ENCODE measurements around the gene COPZ2. TPM values are rescaled to one million over a fixed set of nuclear protein-coding genes. Genes with fewer than 3 reads are reported as not detected.

COPZ2 gene
- total and polyA plus RNA-seq, 9 of the 15 experiments (the other 6 are each of a cell fraction or from before 2014, with no cell fraction given): 0.22 to 0.49 TPM; not detected in 7

DNA sequence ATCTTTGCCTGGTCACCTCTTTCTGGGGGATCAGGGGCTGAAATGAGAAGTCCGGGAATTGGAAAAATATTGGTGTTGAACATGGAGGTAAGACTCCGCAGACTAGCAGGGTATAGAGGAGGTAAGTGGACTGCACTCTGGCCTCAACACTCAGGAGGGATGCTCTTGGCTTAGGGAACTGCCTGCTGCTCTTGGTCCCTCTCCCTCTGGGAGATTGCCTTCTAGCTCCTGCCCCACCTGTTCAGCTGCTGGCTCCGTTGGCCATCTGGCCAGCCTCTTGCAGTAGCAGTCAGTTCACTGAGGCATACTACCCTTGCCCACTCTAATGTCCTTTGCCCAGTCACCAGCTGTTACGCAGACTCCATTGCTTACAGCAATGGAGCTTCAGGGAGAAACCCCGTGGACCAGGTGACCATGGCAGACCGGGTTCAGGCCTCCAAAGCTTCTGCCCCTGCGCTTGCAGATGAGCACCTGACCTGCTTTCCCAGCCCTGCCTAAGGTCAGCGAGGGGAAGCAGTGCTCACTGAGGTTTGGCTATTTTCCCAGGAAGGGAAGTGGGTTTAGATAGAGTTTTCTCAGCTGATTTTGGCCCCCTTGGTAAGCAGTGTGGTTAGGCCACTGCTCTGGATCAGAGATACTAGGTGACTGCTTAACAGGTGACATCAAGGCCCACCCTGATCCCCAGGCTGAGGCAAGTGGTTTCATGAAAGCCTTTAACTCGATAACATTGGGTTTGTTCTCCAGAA is 54.8 kb downstream of the COPZ2 start (continued):
- TF ChIP-seq, protein P1, sequence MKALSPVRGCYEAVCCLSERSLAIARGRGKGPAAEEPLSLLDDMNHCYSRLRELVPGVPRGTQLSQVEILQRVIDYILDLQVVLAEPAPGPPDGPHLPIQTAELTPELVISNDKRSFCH (CRISPR knock-in tag; IDR thresholded peaks at IDR 0.05): no peak
- TF ChIP-seq, protein P1 (tag; IDR thresholded peaks at IDR 0.05): peak; percentile 15; the same call in 1 of the 2 replicates
- TF ChIP-seq, protein P2, sequence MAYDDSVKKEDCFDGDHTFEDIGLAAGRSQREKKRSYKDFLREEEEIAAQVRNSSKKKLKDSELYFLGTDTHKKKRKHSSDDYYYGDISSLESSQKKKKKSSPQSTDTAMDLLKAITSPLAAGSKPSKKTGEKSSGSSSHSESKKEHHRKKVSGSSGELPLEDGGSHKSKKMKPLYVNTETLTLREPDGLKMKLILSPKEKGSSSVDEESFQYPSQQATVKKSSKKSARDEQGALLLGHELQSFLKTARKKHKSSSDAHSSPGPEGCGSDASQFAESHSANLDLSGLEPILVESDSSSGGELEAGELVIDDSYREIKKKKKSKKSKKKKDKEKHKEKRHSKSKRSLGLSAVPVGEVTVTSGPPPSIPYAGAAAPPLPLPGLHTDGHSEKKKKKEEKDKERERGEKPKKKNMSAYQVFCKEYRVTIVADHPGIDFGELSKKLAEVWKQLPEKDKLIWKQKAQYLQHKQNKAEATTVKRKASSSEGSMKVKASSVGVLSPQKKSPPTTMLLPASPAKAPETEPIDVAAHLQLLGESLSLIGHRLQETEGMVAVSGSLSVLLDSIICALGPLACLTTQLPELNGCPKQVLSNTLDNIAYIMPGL (CRISPR knock-in tag; IDR thresholded peaks at IDR 0.05): no peak
- TF ChIP-seq SIN3B (IDR thresholded peaks at IDR 0.05; ENCODE audit: low read depth): no peak
- no peak for TF ChIP-seq ZNF197 (CRISPR knock-in tag; IDR thresholded peaks at IDR 0.05; ENCODE audit: low read depth)
- TF ChIP-seq SPI1 (IDR thresholded peaks at IDR 0.05; ENCODE audit: borderline replicate concordance, low read depth, low read length): peak; percentile 63; the same call in 1 of the 2 replicates
- TF ChIP-seq, protein P3, sequence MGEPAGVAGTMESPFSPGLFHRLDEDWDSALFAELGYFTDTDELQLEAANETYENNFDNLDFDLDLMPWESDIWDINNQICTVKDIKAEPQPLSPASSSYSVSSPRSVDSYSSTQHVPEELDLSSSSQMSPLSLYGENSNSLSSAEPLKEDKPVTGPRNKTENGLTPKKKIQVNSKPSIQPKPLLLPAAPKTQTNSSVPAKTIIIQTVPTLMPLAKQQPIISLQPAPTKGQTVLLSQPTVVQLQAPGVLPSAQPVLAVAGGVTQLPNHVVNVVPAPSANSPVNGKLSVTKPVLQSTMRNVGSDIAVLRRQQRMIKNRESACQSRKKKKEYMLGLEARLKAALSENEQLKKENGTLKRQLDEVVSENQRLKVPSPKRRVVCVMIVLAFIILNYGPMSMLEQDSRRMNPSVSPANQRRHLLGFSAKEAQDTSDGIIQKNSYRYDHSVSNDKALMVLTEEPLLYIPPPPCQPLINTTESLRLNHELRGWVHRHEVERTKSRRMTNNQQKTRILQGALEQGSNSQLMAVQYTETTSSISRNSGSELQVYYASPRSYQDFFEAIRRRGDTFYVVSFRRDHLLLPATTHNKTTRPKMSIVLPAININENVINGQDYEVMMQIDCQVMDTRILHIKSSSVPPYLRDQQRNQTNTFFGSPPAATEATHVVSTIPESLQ (CRISPR knock-in tag; IDR thresholded peaks at IDR 0.05): no peak
- TF ChIP-seq CCAR2 (IDR thresholded peaks at IDR 0.05; ENCODE audit: low read depth, low read length): no peak
- TF ChIP-seq GATA2 (CRISPR knock-in tag; IDR thresholded peaks at IDR 0.05): no peak
- no peak for TF ChIP-seq ZNF121 (CRISPR knock-in tag; conservative IDR thresholded peaks at IDR 0.05)
- TF ChIP-seq JUNB (CRISPR knock-in tag; conservative IDR thresholded peaks at IDR 0.05): no peak
- no peak for TF ChIP-seq TEAD2 (tag; IDR thresholded peaks at IDR 0.05)
- TF ChIP-seq HNRNPL (IDR thresholded peaks at IDR 0.05; ENCODE audit: low read depth, low read length): no peak
- TF ChIP-seq SRSF7 (optimal IDR thresholded peaks at IDR 0.05; ENCODE audit: low read depth, low read length): no peak
- TF ChIP-seq POLR2A (conservative IDR thresholded peaks at IDR 0.05): no peak
- no peak for TF ChIP-seq ZNF551 (CRISPR knock-in tag; IDR thresholded peaks at IDR 0.05)
- TF ChIP-seq L3MBTL2 (IDR thresholded peaks at IDR 0.05): no peak
- TF ChIP-seq HDAC1 (IDR thresholded peaks at IDR 0.05): no peak
- no peak for TF ChIP-seq EWSR1 (IDR thresholded peaks at IDR 0.05; ENCODE audit: borderline replicate concordance, low read depth, partially characterized antibody)
- TF ChIP-seq TGIF2 (CRISPR knock-in tag; IDR thresholded peaks at IDR 0.05): no peak
- no peak for TF ChIP-seq BCOR (IDR thresholded peaks at IDR 0.05)
- 0 out of 2 replicates have a peak, but pooled peaks have one; percentile 63 for TF ChIP-seq GTF2E2 (tag; IDR thresholded peaks at IDR 0.05)
- TF ChIP-seq TOE1 (IDR thresholded peaks at IDR 0.05; ENCODE audit: borderline replicate concordance): no peak
- TF ChIP-seq TOE1 (CRISPR knock-in tag; IDR thresholded peaks at IDR 0.05; ENCODE audit: borderline replicate concordance, low read depth): no peak
- TF ChIP-seq KDM1A (IDR thresholded peaks at IDR 0.05): no peak; a peak in 1 of 4 replicates
- no peak for TF ChIP-seq ZKSCAN8 (CRISPR knock-in tag; IDR thresholded peaks at IDR 0.05)
- no peak for TF ChIP-seq SRSF3 (IDR thresholded peaks at IDR 0.05; ENCODE audit: insufficient read depth, low read length)
- no peak for TF ChIP-seq NEUROD1 (IDR thresholded peaks at IDR 0.05; ENCODE audit: borderline replicate concordance, low read depth, low read length, partially characterized antibody)

Measured in K562 (cell line).